GM21423 (cell line): ENCODE results near the gene IGFBP3.

Source experiments
- ATAC-seq: cut with Tn5 transposase; IDR thresholded peaks from one replicate; pipeline ENCODE4 v1.9.1; 2021; ENCODE audit warnings: mild to moderate bottlenecking, moderate library complexity; ENCODE audit not compliant: unreplicated experiment

IGFBP3 gene

DNA sequence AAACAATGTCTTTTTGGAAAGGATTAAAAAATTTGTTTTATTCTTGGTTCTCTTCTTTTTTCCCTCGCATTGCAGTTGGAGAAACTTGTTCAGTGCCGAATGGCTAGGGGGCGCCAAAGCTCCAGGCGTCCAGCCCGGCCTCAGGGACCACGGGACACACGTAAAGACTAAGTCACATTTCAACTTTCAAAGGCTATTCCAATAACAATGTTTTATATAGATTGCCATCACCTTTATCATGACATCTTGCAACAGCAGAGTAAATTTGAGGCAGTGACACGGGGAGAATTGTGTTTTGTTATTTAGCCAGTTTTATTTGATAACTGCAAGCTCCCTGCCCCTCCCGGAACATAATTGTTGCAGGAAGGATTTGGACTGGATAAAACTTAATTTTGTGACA lies 2.2 kb upstream of the IGFBP3 start:
- peak; percentile 56 for ATAC-seq

DNA sequence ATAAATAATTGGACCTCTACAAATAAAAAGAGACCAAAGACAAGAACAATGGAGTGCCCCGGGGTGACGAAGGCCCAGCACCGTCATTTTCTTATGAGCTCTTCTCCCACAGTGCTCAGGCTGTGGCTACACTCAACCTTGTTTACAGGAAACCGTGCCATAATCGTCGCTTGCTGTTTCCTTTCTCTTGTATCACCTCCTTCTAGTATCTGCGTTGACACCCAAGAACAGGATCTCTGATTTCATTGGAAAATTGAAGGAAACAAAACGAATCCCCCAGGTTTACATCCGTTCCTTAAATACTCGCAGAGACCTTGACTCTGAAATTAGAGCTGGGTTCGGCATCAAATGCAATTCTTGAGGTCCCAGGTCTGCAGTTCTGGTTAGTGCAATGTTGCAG lies 1.7 kb upstream of the IGFBP3 start:
- ATAC-seq: no peak

DNA sequence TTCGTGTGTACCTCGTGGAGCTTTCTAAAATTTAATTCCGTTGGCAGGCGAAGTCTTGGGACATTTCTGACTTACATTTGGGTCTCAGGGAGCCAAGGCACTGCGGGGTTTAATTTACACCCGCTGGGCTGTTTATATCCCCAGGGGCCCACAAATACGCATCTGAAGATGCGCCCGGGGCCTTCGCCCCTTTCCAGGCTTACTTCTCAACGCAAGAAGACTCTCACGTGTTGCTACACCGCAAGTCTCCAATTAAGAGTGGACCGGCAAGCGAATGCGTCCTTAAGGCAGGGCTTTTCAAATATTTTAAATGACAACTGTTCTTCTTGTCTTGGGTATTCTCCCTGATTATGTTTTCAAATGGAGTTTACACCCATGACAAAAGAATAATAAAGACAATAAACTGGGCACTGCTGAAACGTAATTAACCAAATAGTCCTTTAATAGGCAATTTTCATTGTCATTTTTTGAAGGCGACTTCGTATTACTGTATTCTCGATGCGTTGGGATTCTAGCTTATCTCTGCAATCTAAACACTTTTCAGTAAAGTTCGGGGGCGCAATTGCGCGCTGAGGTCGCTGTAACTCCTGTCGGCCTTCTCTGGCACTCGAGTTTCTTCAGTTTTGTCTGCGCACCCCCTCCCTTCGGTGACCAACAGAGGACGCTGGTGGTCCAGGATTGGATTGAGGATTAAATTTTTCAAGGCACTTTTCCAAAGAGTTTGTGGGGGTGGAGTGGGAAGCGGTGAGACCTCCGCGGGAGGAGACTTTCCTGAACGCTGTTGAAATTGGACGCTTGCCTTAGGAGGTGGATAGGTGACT lies 837 bp upstream of the IGFBP3 start:
- no peak for ATAC-seq

DNA sequence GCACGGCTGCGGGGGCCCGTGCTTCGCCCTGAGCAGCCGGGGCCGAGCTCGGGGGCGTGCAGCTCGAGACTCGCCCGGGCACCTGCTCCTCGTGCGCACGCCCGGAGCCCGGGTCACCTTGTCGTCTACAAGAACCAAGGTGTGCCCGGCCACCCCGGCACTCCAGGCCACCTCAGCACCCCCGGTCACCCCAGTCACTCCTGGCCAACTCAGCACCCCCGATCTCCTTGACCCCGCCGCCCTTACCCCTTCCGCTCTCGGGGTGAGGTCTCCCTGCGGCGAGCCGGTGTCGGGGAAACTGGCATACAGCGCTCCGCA lies 268 bp upstream of the IGFBP3 start:
- no peak for ATAC-seq

DNA sequence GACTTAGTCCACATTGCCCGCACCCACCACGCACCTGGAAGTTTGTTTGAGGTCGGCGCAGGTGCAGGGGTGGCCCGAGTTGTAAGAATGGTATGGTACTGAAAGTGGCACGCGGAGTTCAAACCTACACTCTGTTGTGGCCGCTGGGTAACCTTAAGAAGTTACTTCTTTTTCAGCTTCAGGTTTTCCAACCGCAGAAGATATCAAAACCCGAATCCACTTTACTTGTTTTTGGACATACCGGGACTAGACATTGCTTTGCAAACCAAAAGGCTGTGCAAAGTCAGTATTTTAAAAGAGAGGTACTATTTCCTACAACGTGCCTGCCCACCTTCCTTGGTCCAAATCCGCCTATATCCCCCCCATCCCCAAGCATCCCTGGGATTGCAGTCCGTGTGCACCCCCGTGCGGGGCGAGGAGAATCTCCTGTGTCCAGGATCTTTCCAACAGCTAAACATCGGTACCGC lies 1.0 kb downstream of the IGFBP3 start:
- ATAC-seq: no peak

DNA sequence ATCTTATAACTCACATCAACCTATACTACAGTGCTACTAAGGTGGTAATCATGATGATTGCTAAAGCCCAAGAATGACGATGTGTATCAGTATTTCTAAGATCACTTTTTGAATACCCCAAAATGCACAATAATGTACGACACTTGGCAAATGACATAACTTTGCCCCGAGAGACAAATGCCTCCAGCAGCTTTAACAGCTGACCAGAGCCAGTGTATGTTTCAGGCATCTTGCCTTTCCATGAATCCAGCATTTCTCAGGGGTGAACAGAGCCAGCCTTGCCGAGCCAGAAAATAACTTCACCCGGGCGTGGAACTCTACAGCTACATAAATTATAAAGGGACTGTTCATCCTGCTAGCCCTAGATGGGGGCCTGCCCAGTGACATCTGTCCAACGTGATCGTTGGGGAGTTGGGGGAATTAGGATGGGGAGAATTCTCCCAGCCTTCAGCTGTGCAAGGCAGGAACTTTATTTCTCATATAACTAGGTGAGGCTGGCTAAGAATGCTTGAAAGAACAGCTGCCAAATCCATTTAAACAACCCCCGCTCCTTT lies 1.8 kb downstream of the IGFBP3 start:
- ATAC-seq: no peak

DNA sequence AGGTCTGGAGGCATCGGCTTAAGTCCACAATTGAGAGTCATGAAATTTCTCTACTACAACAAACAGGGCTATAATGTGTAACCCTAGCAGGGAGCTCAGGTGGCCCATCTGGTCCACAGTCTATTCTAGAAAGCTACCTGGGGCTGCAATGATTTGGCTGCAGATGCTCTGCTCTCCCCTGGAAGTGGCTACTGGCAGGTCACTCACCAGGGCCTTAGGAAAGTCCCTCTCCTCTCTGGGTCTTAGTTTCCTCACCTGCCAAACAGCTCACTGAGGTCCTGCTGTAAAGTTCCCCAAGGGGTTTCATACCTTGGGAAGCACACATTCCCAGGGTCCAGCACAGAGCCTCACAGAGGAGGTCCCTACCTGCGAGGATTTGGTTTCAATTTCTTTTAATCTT lies 2.5 kb downstream of the IGFBP3 start:
- no peak for ATAC-seq

DNA sequence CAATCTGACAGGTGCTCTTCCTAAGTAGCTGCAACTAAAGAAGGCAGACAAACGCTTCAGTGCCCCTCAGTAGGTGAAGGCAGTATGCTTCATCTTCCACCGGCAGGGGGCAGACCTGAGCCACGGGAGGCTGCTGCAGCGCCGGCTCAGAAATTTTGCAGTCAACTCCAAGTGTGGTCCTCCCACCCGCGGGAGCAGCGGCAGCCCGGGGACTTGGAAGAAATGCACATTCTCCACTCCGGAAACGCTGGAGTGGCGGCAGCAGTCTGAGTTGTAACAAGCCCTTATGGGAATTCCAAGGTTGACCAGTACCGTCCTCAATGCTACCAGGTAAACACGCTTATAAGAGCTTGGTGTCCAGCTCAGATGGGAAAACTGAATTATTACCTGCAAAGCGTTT lies 3.4 kb downstream of the IGFBP3 start:
- peak; percentile 71 for ATAC-seq

DNA sequence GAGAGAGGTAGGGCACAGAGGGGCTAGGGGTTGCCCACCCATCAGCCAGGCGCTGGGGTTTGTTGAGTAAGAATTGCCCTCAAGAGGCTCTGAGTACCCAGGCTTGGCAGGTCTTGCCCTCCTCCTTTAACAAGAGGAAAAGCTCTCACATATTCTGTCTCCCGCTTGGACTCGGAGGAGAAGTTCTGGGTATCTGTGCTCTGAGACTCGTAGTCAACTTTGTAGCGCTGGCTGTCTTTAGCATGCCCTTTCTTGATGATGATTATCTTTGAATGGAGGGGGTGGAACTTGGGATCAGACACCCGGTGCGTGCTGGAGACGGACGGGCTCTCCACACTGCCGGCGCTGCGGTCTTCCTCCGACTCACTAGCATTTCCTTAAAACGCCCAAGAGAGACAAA lies 4.0 kb downstream of the IGFBP3 start:
- no peak for ATAC-seq

DNA sequence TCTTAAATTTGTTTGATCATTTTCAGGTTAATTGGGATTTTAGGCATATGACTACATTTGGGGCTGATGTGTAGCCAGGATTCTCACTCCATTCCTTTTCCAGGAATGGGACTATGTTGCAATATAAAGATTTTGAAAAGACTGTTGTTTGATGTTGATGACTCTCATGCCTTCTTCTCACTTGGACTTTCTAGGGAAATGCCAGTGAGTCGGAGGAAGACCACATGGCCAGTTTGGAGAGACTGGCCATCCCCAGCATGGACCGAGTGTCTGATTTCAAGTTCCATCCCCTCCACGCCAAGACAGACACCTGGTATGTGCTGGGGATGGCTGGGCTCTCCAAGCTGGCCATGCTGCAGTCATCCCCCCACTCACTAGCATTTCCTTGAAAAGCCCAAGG lies 5.5 kb downstream of the IGFBP3 start:
- ATAC-seq: no peak

DNA sequence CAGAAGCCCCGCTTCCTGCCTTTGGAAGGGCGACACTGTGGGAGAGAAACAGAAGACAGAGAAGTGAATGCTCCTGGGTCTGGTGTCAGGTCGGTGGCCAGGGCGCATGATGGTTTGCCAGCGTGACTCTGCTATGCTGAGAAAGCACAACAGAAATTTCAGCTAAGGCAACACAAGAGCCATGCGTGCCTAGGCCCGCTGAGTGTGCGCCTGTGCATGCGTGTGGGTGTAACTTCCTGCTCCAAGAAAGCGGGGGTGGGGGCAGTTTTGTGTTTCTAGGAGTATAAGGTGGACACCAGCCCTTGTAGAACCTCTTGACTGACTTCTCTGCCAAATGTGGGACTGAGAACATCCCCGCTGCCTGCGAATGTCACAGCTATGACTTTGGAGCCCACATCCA lies 6.2 kb downstream of the IGFBP3 start:
- ATAC-seq: no peak

DNA sequence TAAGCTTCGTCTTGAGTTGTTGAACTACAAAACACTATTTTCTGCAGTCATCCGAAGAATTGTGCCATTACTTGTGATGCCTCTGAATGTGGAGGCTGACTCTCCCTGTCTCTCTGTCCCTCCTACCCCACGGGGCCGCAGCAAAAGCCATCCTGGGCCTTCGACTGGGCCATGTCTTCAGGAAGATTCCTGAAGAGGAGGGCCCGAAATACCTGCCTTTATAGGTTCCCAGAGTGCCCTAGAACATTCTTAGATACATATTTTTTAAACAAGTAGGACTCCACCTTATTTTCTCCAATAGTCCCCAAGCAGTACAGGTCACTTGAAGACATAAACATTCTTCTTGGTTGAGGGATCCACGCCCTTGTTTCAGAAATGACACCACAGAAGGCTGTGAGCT lies 8.1 kb downstream of the IGFBP3 start:
- no peak for ATAC-seq

DNA sequence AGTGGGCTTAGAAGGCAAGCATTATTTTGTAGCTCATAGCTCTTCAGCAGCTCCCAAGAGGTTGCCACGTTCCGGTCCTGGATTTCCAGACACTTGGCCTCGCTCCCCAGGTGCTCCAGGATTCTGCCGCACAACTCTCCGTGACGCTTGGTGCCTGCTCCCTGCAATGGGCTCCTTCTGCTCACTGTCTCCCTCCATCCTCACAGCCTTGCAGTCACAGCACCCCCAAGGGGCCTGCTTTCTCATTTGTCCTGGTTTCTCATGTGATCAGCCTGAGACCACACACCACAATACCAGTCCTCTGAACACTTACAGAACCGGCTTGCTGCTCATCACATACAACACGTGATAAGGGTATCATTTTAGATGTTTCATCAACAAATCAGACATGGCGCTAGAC lies 9.8 kb downstream of the IGFBP3 start:
- ATAC-seq: no peak

DNA sequence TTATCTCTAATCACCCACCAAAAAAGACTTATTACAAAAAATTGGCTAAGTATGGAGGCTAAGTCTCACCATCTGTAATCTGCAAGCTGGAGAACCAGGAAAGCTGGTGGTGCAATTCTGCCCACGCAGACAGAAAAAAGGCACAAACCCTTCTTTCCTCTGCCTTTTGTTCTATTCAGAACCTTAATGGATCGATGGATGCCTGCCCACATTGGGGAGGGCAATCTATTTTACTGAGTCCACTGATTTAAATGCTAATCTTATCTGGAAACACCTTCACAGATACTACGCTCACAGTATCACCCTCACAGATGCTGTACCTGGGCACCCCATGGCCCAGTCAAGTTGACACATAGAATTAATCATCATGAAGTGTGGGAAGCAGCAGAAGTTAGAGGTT lies 10.2 kb downstream of the IGFBP3 start:
- no peak for ATAC-seq

DNA sequence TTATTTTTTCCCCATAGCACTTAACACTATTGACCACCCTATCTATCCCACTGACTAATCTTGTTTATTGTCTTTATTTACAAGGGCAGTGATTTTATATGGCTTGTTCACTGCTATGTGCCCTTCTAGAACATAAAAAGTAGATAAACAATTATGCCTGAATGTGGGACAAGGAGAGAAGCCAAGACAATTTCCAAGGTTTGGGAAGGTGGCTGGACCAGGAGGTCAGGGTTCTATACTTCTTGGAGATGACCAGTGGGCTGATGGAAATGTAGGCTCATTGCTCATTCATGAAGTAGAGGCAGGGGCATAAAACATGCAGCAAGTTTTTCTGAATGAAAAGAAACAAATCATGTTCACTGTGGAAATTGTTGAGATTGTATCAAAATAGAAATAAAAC lies 11.5 kb downstream of the IGFBP3 start:
- ATAC-seq: no peak

DNA sequence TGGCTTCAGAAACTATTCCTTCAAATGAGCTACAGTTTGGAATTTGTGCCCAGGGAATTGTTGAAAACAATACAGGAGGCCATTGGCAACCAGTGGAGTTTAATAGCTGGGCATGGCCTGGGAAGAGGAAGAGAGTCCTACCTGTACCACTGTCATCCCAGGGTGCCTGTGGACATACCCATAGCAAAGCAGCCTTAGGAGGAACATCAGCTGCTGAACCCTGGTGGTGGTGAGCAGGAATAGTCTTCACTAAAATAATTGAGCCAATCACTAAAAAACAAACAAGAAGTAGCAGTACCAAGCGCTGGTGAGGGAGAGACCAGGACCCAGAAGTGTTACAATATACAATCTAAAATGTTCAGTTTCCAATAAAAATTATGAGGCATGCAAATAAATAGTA lies 18.3 kb downstream of the IGFBP3 start:
- ATAC-seq: no peak

DNA sequence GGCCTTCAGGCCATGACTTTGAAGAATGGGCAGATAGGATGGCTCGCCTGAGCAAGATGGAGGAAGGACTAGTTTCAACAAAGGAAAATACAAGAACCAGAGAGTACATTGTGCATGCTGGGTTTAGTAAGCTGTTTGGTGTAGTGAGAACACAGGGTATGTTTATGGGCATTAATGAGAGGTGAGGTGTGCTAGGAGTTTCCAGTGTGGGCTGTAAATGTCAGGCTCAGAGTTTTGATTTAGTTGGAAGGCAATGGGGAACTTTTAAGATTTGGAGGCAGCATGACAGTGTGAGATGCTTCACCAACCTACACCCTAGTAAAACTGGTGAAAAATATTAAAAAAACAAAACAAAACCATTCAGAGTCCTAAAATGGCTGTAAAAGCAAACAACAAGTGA lies 19.5 kb downstream of the IGFBP3 start:
- no peak for ATAC-seq

DNA sequence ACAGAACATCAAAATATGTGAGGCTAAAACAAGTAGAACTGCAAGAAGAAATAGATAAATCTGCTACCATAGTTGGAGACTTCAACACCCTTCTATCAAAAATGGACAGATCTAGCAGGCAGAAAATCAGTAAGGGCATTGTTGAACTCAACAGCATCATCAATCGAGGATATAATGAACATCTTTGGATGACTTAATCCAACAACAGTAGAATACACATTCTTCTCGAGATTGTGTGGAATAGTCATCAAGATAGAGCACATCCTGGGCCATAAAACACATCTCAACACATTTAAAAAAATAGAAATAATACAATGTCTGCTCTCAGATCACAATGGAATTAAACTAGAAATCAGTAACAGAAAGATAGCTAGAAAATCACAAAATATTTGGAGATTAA lies 22.9 kb downstream of the IGFBP3 start:
- ATAC-seq: no peak

DNA sequence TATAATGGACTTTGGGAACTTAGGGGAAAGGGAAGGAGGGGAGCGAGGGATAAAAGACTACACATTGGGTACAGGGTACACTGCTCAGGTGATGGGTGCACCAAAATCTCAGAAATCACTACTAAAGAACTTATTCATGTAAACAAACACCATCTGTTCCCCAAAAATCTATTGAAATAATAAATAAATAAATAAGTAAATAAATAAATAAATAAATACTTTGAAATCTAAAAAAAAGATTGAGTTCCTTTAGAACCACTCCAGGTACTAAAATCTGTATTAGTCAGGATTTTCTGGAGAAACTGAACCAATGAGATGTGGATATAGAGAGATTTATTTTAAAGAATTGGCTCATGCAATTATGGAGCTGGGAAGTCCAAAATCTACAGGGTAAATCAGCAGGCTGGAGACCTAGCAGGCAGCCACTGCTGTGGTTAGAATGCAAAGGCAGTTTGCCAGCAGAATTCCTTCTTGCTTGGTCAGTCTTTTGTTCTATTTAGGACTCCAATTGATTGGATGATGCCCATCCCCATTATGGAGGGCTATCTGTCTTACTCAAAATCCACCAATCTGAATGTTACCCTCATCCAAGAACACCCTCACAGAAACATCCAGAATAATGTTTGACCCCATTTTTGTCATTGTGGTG lies 23.9 kb downstream of the IGFBP3 start:
- no peak for ATAC-seq

DNA sequence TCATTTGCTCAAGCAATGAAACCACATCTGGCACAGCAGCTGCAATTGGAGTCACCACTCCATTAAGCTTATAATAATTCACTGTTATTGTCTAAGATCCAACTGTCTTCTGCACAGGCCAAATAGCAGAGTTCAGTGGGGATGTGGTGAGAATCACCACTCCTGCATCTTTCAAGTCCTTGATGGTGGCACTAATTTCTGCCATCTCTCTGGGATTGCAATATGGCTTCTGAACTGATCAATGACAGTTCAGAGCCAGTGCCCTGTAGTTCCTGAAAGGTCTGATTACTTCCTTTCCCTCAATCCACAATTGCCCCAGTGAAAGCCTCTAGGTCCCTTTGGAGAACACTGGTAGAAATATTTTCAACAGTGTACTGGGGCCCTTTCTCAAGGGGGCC lies 26.4 kb downstream of the IGFBP3 start:
- no peak for ATAC-seq

DNA sequence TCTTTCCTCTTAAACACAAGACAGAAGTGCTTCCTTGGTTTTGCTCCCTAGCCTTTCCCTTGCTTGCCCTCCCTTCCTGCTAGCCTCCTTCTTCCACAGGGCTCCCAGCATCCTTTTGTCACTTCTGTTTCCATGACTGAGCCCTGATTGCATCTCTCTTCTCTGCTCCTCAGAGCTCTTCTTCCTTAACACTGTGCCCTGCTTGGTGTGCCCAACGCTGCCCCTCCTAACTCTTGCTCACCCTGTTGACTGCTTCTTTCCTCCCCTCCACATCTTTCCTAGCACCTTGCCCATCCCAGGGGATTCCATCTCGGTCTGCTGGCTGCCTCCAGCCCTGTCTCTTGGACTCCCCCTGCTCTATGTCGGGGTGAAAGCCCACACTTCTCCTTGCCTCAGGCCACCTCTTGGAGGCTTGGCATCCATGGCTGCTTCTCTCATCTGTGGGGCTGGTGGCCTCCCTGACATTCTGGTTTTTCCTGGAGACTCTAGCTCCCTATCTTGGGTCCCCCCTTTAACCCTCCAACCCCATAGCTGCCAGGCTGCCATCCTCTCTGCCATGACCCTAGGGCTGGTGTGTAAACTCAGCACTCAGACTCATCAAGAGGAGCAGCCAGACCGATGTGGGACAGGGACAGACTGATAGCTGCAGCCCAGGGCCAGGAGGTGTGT lies 26.9 kb downstream of the IGFBP3 start:
- ATAC-seq: no peak
